Endothelial cell of umbilical vein (primary cell): ENCODE data around the gene GRM4. TPM values are rescaled to one million over a fixed set of nuclear protein-coding genes. Genes with fewer than 3 reads are reported as not detected.

Source experiments
- BruUV-seq: library from RNA; stranded (reverse); fragments of 400-500 nt; replicated peaks from 2 replicates; lab custom pipeline; 2021; lab: Mats Ljungman, UMichigan
- CTCF ChIA-PET: fragments of 300-600, 350-600 bp; sonication (Branson Sonifier 250); formaldehyde crosslinking; loops from one replicate; lab custom pipeline; 2021; ENCODE audit warnings: antibody characterized with exemption, inconsistent platforms; lab: Charles Lee
- POLR2A ChIA-PET: fragments of 300-600, 350-600 bp; sonication (Branson Sonifier 250); formaldehyde crosslinking; loops from one replicate; lab custom pipeline; 2021; ENCODE audit warnings: antibody characterized with exemption, inconsistent platforms; lab: Charles Lee
- DNase-seq: peaks from one replicate; pipeline ENCODE4 v3.0.0-alpha.2; 2011; ENCODE audit warnings: low read depth, low spot score
- FAIRE-seq: peaks from 2 replicates; lab custom pipeline; 2011; peaks lifted over from hg19 to GRCh38; lab: Jason Lieb, UNC
- H2AFZ ChIP-seq: 2 replicates; pipeline ENCODE4 v1.6.0; 2012; ENCODE audit warnings: low read depth, low read length, control low read depth, inconsistent platforms
- H3K27ac ChIP-seq: 2 replicates; pipeline ENCODE4 v1.5.1; 2011; ENCODE audit warnings: low read depth, mild to moderate bottlenecking, control low read depth, low read length, moderate library complexity; ENCODE audit not compliant: insufficient read depth
- H3K27me3 ChIP-seq, 2 experiments: 2 replicates each; pipeline versions ENCODE4 v1.6.0 to v1.6.1; 2011; ENCODE audit warnings: low read length in 2 of 2, mixed read lengths in 1 of 2; ENCODE audit not compliant: control insufficient read depth in 2 of 2, insufficient read depth in 2 of 2
- H3K36me3 ChIP-seq, 2 experiments: 2 replicates in 1 of 2; 3 replicates in 1 of 2; pipeline ENCODE4 v1.5.1; 2011; ENCODE audit warnings: low read length in 2 of 2, mild to moderate bottlenecking in 1 of 2, moderate library complexity in 1 of 2; ENCODE audit not compliant: control insufficient read depth in 2 of 2, insufficient read depth in 2 of 2; ENCODE audit errors: extremely low read depth in 1 of 2
- H3K4me1 ChIP-seq: 3 replicates; pipeline ENCODE4 v1.5.1; 2011; ENCODE audit warnings: mild to moderate bottlenecking, low read length; ENCODE audit not compliant: control insufficient read depth, insufficient read depth; ENCODE audit errors: extremely low read depth
- H3K4me2 ChIP-seq: 2 replicates; pipeline ENCODE4 v1.6.1; 2011; ENCODE audit warnings: low read length, control low read depth, mixed read lengths; ENCODE audit not compliant: insufficient read depth
- H3K4me3 ChIP-seq, 3 experiments: fragments of 200-600 bp in 1 of 3; sonication (generic), shearing (Covaris generic) in 1 of 3; replicated peaks in 1 of 3; 2 replicates each; pipeline ENCODE4 v1.5.1; 2011 to 2016; ENCODE audit warnings: control low read depth in 3 of 3, low read length in 3 of 3, mild to moderate bottlenecking in 2 of 3, inconsistent platforms in 1 of 3, low read depth in 1 of 3, moderate library complexity in 1 of 3; ENCODE audit not compliant: insufficient read depth in 1 of 3
- H3K79me2 ChIP-seq: 2 replicates; pipeline ENCODE4 v1.6.0; 2012; ENCODE audit warnings: low read length, inconsistent platforms; ENCODE audit not compliant: control insufficient read depth, insufficient read depth
- H3K9ac ChIP-seq: replicated peaks from 2 replicates; pipeline ENCODE3; 2011; ENCODE audit warnings: low read length, control low read depth; ENCODE audit not compliant: insufficient read depth; ENCODE audit errors: extremely low read depth
- H3K9me1 ChIP-seq: replicated peaks from 3 replicates; pipeline ENCODE4 v1.6.0; 2011; ENCODE audit warnings: mild to moderate bottlenecking, low read length; ENCODE audit not compliant: control insufficient read depth, insufficient read depth; ENCODE audit errors: extremely low read depth
- H3K9me3 ChIP-seq: replicated peaks from 2 replicates; pipeline ENCODE4 v1.5.1; 2012; ENCODE audit warnings: low read length, inconsistent platforms; ENCODE audit not compliant: control insufficient read depth, insufficient read depth
- H4K20me1 ChIP-seq: replicated peaks from 2 replicates; pipeline ENCODE3; 2011; ENCODE audit warnings: mild to moderate bottlenecking, low read length; ENCODE audit not compliant: control insufficient read depth, insufficient read depth; ENCODE audit errors: extremely low read depth
- EZH2 ChIP-seq: IDR thresholded peaks from 2 replicates; pipeline ENCODE4 v1.6.1; 2012; ENCODE audit warnings: borderline replicate concordance, low read depth, mild to moderate bottlenecking, moderate library complexity, low read length, inconsistent platforms; ENCODE audit not compliant: severe bottlenecking
- FOS ChIP-seq: IDR thresholded peaks from 2 replicates; pipeline ENCODE4 v1.6.1; 2011; ENCODE audit warnings: mild to moderate bottlenecking, low read length, moderate library complexity, borderline replicate concordance; ENCODE audit not compliant: insufficient read depth
- GATA2 ChIP-seq: IDR thresholded peaks from 2 replicates; pipeline ENCODE4 v1.7.0; 2011; ENCODE audit warnings: low read depth, mild to moderate bottlenecking, moderate library complexity, mixed read lengths, low read length; ENCODE audit not compliant: insufficient read length, insufficient read depth
- JUN ChIP-seq: IDR thresholded peaks from 2 replicates; pipeline ENCODE4 v1.6.1; 2011; ENCODE audit warnings: borderline replicate concordance, low read depth; ENCODE audit not compliant: insufficient read length, insufficient read depth
- MYC ChIP-seq: IDR thresholded peaks from one replicate; pipeline ENCODE4 v1.6.1; 2011; ENCODE audit warnings: mild to moderate bottlenecking, low read depth, low read length
- POLR2A ChIP-seq: IDR thresholded peaks from 2 replicates; pipeline ENCODE4 v1.6.1; 2012; ENCODE audit warnings: low read depth, mild to moderate bottlenecking, control low read depth, low read length
- POLR2AphosphoS5 ChIP-seq: IDR thresholded peaks from 2 replicates; pipeline ENCODE4 v1.6.1; 2012; ENCODE audit warnings: low read depth, mild to moderate bottlenecking, control low read depth, low read length, moderate library complexity; ENCODE audit not compliant: insufficient read depth
- dilution Hi-C: fragments of 300-500 bp; cut with MboI; formaldehyde crosslinking; loops from one replicate; pipeline ENCODE4 v1.15.0; 2019; ENCODE audit warnings: low sequenced_read_pairs; ENCODE audit not compliant: extremely low pct_ligation_motif_present
- intact Hi-C: fragments of 100-400 bp; cut with micrococcal nuclease; formaldehyde crosslinking; loops from one replicate; pipeline ENCODE4 v1.10.0; 2022
- polyA plus RNA-seq, 4 experiments: library from polyadenylated mRNA; depleted of rRNA in 3 of 4; stranded (reverse) in 3 of 4; unstranded in 1 of 4; fragments of >200 nt; gene quantifications; 2 replicates each; pipeline versions ENCODE4 v1.2.1 to v1.2.3, GENCODE V29; 2011 to 2012; ENCODE audit warnings: missing spikeins in 1 of 4
- total RNA-seq: library from RNA; stranded (reverse); gene quantifications from 2 replicates; pipeline ENCODE4 v1.2.3, GENCODE V29; 2021
- TF ChIP-seq, protein P1 (sequence below), 2 donors: IDR thresholded peaks; 1 replicate in 1 of 2; 2 replicates in 1 of 2; pipeline ENCODE4 v1.5.1; 2011; ENCODE audit warnings: low read length in 2 of 2, mild to moderate bottlenecking in 2 of 2, moderate library complexity in 2 of 2, control low read depth in 1 of 2, inconsistent platforms in 1 of 2, low read depth in 1 of 2; ENCODE audit not compliant: insufficient read depth in 1 of 2; ENCODE audit errors: extremely low read depth in 1 of 2
- TF ChIP-seq, protein P2 (sequence below): IDR thresholded peaks from 2 replicates; pipeline ENCODE4 v1.6.1; 2011; ENCODE audit not compliant: insufficient read depth, insufficient read length

GRM4 gene
- total and polyA plus RNA-seq, 2 donors (not counting 3 experiments of a cell fraction or from before 2014, with no cell fraction given) = 0.03 TPM; not detected in 1

DNA sequence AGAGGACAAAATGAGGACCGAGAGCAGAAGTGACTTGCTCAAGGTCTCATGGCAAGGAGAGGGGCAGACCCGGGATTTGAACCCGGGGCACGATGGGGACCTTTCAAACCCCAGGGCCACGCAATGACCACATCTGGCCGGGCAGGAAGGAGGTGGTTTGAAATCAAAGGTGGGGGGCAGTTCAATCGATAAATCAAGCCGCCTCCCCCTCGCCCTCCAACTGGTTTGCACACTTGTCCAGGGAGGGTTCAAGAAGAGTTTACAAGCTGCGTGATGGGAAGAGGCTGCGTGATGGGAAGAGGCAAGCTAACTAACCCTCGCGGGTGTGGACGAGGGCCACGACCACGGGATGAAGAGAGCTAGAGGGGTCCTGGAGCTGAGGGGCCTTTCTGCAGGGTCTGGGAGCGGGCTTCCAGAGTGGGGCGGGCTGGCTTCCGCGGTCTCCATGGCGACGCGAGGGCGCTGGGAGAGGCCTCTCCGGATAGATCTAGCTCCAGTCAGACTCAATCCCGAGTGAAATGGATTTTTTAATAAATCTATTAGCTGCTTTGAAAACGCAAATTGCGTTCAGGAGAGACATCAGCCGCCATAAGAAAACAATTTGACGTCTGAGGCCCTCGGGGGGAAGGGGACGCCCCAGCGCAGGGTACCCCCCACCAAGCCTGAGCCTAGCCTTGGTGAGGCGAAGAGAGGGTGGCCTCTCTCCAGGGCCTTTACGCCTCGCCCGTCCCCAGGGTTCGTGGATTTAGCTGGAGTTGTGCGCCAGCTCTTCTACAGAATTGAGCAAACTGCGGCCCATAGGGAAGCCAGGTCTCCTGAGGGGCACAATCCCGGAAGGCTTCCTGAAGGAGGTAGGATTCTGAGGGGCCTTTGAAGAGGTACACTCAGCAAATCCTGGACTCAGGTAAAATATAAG is 143.9 kb downstream of the GRM4 start:
- no peak overlapping the region for H3K9ac ChIP-seq
- no peaks in the 10 kb centered on the region for H3K36me3 ChIP-seq
- dilution Hi-C loops (no loop called here), intact Hi-C loops (no loop called here)
- H3K4me1 ChIP-seq = no peaks in the 10 kb centered on the region
- no peak for FAIRE-seq
- no peaks in the 10 kb centered on the region for H4K20me1 ChIP-seq
- BruUV-seq = no TSS peak
- DNase-seq = no peak
- no peak overlapping the region for H2AFZ ChIP-seq
- H3K9me1 ChIP-seq = no peaks in the 10 kb centered on the region
- POLR2A ChIA-PET = no interaction called here
- H3K79me2 ChIP-seq = no peaks in the 10 kb centered on the region
- H3K4me3 ChIP-seq = no peak overlapping the region
- no peaks in the 10 kb centered on the region for H3K9me3 ChIP-seq
- H3K27ac ChIP-seq = no peak overlapping the region
- CTCF ChIA-PET = interaction anchor here (0.6 to 1.2 kb wide), 4 partner anchors 26 to 195 kb away, joined by 3 to 6 read pairs (median 3); no protein-coding TSS in a partner anchor
- TF ChIP-seq EZH2 (no peak), MYC (no peak), JUN (no peak), POLR2AphosphoS5 (no peak), POLR2A (no peak), FOS (no peak), GATA2 (no peak)
- TF ChIP-seq, protein P1, sequence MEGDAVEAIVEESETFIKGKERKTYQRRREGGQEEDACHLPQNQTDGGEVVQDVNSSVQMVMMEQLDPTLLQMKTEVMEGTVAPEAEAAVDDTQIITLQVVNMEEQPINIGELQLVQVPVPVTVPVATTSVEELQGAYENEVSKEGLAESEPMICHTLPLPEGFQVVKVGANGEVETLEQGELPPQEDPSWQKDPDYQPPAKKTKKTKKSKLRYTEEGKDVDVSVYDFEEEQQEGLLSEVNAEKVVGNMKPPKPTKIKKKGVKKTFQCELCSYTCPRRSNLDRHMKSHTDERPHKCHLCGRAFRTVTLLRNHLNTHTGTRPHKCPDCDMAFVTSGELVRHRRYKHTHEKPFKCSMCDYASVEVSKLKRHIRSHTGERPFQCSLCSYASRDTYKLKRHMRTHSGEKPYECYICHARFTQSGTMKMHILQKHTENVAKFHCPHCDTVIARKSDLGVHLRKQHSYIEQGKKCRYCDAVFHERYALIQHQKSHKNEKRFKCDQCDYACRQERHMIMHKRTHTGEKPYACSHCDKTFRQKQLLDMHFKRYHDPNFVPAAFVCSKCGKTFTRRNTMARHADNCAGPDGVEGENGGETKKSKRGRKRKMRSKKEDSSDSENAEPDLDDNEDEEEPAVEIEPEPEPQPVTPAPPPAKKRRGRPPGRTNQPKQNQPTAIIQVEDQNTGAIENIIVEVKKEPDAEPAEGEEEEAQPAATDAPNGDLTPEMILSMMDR (IDR thresholded peaks at IDR 0.05; ENCODE audit: extremely low read depth in 1 of 2, insufficient read depth in 1 of 2, low read depth in 1 of 2, low read length in 2 of 2) = no peak
- TF ChIP-seq, protein P2, sequence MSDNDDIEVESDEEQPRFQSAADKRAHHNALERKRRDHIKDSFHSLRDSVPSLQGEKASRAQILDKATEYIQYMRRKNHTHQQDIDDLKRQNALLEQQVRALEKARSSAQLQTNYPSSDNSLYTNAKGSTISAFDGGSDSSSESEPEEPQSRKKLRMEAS = no peak
- H3K27me3 ChIP-seq = peaks cover 2% of the 10 kb centered on the region in 2 experiments
- no peak overlapping the region for H3K4me2 ChIP-seq
